Stimulated activated naive CD8-positive, alpha-beta T cell treated with anti-CD3 and anti-CD28 coated beads, Interleukin-15, Interleukin-2, amounts not matched to agents 100 U/mL and 50 U/mL, for 24 hours (primary cell): ENCODE measurements around the gene NAT8L.
A peak's percentile ranks its signal among the peaks of the same experiment; 100 is the strongest.

ENCODE experiments used
- ATAC-seq: fragments of 150-1000 bp; cut with Tn5 transposase; one replicate; pipeline ENCODE4 v1.10.0; 2021
- DNase-seq: peaks from one replicate; pipeline ENCODE4 v3.0.0; 2021

The NAT8L gene

GRCh38 chr4:2064276-2064991, 5.3 kb downstream of the NAT8L start:
- DNase-seq = no peak
- no peak for ATAC-seq

DNA sequence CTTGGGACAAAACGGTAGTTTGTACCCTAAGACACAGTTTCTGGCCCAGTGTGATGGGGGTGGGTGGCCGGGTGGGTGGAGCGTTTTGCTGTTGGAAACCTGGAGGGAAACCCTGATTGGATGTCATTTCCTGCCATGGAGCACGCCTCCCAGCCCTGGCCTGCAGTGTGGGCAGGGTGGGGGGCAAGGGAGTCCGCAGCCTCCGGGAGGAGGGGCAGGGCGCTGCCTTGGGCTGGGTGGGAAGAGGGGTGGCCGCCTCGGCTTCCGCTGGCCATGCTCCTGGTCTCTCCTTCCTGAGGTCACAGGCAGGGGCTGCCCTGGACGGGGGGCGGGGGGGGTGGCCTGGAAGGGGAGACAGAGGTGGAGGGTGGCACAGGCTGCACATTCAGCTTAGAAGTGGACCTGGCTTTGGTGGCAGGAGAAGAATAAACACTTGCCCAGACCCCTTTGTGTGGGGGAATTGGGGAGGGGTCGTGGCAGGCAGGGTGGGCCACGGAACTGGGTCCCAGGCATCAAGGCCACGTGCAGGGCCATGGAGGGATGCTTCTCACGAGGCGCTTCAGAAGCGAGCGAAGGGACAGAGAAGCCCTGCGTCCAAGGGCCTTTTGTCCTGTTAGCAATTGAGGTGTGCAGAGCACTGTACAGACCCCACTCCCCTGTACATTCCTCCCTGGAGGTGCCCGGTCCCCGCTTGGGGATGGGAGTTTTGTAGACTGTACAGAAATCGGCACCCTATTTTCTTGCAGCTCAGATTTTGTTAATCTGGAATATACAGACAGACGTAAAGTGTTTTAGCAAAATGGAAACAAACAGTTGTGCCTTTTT, 6.2 kb downstream of the NAT8L start:
- DNase-seq (peak; percentile 2), ATAC-seq (no peak)

DNA sequence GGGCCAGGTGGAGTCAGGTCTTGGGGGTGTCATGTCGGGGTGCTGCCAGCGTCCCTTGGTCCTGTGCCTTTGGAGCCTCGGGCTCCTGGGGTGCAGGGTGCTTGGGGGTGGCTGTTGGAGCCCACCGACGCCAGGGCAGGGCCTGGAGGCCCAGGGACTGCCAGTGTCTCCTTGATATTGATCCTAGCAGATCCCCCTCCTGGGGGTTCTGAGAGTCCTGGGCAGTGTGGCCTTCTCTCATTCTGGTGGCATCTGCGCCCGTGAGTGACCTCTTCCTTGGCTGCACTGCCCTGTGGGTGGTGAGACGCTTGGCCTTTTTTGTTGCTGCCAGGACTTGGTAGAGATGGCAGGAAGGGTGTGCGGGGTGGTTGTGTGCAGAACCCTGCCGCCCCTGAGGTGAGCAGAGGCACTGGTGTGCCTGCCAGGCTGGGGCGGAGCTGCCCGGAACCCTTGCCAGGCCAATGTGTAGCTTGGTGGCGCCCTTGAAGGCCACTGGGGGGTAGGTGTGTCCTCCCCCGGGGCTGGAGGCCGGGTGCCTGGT, 7.0 kb downstream of the NAT8L start:
- ATAC-seq (no peak), DNase-seq (no peak)

- ATAC-seq (no peak), DNase-seq (no peak)
These were observed 7.7 kb downstream of the NAT8L start for GRCh38 chr4:2066571-2067445.

DNA sequence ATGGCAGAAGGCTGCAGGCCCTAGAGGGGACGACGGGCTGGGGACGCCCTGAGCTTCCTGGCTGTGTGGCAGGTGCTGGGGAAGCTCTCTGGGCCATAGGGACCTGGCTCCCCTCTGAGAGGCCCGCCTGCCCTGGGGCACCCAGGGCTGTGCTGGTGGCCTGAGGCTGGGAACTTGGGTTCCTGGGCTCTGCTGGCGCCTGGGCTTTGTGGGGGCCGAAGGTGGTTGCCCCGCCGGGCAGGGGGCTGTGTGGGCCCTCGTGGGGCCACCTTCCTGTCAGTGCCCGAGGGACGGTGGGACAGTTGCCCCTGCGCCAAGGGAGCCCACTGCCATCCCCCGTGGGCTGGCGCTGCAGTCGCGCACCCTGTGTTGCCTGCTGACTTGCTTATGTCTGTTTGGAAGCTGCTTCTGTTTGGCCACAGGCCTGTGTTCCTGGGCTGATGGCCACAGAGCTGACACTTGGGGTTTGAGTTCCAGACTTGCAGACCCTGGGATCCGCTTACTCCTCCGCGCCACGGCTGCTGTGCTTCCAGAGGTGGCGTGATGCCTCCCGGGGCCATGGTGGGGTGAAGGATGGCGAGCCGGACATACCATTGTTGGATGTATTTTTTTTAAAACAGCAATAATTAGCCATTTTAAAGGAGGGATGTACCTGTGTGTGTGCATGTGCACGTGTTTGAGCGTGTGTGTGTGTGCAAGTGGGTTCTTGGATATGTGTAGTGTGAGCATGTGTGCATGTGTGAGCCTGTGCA, 8.5 kb downstream of the NAT8L start:
- DNase-seq (no peak), ATAC-seq (no peak)

DNA sequence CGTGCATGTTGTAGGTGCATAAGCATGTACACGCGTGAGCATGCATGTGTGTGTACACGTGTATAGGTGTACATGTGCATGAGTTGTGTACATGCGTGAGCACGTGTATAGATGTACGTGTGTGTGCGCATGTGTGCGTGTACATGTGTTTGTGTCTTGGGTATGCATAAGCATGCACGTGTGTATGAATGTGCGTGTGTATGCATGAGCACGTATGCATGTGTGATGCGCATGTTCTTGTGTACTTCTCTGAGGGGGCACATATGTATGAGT, 9.0 kb downstream of the NAT8L start:
- ATAC-seq = no peak
- no peak for DNase-seq

DNA sequence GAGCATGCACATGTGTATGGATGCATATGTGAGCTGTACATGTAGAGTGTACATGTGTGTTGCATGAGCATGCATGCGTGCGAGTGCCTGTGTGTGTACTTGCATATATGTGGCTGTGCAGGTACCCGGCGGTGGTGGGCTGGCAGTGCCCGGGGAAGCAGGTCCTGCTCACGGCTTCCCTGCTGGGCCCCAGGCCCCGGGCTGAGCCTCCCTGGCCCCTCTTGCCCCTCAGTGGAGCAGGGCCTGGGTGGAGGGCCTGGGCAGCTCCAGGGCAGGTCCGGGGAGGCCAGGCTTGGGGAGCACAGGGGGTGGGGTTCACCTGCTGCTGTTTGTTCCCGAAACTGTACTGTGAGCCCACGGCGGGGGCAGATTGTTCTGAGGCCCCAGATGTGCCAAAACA, 9.4 kb downstream of the NAT8L start:
- DNase-seq = no peak
- no peak for ATAC-seq

DNA sequence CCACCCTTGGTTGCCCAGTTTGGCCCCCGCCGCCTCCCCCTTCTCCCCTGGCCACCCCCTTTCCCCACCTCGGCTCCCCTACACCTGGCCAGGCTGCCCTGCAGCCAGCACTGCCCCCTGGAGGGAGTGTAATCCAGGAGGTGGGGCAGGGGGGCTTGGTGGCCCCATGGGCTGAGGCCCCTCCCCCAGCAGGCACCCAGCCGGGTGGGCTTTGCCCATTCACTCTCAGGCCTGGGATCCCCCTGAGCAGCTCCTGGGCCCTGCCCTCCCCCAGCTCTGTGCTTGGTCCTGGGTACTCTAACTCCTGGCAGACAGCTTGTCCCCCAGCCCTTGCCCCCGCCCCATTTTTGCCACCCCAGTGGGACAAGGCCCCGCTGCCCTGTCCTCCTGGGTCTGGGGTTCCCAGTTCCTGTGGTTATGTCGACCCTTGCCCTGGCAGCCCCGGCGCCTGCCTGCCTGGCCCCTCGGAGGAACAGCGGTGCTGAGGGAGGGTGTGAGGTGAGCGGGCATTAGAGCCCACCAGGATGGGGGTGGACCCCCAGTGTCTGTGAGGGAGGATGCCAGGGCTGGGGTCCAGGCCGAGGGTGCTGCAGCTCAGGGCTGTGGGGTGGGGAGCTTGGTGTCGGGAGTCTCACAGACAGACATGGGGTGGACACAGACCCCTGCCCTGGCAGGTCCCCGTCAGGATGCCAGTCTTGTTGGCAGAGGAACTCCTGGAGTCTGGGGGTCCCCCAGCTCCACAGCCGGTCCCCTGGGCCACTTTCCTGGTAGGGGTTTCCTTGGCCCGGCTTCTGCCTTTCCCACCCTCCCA, 10.2 kb downstream of the NAT8L start:
- DNase-seq = no peak
- no peak for ATAC-seq

GRCh38 chr4:2069986-2070385, 10.9 kb downstream of the NAT8L start:
- no peak for DNase-seq
- no peak for ATAC-seq

DNA sequence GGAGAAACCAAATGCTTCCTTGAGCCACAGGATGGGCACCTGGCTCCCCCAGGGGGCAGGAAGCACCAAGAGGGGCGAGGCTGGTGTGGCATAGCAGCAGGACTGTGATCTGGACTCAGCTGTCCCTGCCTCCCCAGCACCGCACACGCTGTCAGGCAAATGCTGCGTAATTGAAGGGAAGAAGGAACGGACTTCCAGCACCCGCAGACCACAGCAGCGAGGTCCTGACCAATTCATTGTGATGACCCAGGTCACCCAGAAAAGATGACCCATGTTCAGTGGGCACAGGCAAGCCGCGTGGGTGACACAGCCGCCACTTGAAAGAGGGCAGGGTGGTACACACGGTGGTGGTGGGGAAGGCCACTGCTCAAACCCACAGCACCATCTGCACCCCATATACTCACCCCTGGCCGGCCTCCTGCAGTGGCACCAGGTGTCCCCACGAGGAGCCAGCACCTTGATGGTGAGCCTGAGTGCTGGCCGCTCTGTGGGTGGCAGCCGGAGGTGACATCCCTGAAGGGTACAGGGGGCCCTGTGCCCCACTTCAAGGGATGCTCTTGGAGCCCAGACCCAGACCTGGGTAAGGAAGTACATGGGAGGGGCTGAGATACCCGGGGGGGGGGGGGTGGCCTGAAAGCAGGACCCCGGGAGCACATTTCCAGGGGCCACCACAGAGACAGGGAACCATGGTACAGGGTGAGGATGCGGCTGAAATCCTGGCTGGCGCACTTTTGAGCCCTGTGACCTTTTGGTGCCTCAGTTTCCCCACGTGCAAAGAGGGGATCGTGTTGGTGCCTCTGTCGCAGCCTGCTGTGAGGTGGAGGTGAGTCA, 11.5 kb downstream of the NAT8L start:
- ATAC-seq = no peak
- no peak for DNase-seq

- no peak for DNase-seq
- ATAC-seq = no peak
These were observed 12.3 kb downstream of the NAT8L start for GRCh38 chr4:2071252-2071911.

DNA sequence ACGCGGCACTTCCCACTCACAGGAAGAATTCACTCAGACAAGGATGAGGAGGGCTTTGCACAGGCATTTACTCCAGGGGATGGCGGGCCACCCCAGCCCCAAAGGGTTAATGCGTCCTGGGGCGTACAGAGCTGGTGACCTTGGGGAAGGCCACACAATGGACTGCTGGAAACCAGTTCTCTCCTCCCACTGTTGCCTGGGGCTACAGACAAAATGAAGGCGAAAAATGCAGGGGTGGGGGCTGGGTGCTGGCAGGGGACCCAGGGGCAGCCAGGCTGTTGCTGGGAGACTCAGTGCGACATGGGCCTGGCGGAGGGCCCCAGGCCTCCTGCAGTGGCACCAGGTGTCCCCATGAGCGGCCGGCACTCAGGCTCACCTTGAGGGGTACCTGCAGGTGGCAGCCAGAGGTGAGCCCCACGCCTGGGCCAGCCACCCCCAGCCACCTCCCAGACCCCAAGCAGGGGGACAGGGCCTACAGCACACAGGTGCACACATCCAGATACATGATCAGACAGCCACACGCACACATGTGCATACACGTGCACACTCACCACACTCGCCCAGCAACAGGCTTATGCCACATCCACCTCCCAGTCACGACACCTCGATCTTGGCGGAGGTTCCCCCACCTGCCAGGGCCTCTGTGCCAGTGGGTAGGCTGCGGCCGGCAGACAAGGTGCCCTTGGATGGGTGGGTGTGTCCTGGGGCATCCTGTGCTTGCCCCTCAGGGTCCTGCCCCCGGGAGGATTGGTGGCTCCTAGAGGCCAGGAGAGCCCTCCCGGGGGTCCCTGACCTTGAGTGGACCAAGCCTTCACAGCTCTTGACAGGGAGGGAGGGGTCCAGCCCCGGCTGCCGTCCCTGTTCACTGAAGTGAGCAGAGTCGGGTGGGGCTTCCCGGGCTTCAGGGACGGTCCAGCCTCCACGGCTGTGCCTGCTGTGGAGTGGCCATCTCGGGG, 13.1 kb downstream of the NAT8L start:
- no peak for DNase-seq
- no peak for ATAC-seq

DNA sequence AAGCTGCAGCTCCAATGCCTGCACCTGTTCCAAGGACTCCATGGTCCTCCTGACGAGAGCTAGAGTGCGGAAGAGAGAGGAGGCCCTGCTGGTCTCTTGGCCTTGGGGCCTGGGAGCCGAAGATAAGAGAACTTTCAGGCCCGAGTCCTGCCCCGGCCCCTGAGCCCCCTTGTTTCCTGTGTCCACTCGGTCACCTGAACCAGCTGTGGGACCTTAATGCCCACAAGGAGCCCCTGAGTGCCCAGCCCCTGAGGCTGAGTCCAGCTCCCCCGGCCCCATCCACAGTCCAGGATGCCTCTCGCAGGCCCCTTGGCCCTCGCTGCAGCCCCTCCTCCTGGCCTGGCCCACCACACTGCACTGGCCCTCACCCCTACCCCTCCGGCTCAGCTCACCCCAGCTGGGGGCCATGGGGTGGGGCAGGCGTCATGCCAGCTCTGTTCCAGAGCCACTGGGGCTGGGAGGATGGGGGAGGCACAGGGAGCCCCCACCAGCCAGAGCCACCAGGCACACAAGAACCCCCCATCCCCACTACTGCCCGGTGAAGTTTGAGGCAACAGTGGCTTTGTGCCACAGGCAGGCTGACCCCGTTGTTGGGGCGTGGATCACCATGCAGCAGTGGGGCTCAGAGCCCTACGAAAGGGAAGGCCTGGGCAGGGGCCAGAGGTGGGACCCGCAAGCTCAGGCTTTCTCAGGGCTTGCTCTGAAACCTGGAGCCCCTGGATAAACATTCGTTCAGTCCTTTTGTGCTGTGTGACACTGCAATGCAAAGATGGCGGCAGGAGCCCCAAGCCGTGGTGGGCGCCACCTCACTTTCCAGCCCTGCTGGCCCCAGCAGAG, 14.1 kb downstream of the NAT8L start:
- ATAC-seq (no peak), DNase-seq (no peak)

- no peak for DNase-seq
- ATAC-seq = no peak
These were observed 14.8 kb downstream of the NAT8L start for GRCh38 chr4:2073808-2074481.

- DNase-seq (no peak), ATAC-seq (no peak)
These were observed 15.5 kb downstream of the NAT8L start for GRCh38 chr4:2074588-2074987.

DNA sequence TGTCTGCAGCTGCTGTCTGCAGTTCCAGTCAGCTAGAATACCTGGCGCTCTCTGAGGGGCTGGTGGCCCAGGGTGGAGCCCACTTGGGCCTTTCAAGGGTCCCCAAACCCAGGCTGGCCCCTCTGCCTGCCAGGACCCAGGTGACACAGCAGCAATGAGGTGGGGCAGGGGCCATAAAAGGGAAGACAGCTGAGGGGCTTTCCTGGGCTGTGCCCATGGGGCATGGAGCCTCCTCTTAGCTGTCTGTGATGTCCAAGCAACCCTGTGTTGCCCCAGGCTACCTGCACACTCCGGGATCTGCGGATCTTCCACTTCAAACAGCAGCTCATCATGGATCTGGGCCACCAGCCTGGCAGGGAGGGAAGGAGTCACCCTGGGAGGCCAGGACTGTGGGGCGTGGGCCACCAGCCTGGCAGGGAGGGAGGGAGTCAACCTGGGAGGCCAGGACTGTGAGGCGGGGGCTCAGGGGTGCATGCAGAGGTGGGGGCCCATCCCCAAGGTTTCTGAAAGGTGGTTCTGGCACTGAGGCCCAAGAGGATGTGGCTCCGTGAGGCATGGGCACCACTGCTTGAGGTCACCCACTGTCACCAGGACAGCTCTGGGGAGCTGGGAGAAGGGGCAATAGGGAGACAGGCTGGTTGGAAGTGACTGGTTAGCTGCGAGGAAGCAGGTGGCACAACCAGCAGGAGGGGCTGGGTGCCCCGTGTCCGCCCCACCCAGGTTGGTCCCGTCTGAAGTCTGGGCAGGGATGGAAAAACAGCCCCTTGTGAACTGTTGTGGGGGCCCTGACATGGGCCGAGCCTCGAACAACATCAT, 16.3 kb downstream of the NAT8L start:
- ATAC-seq (no peak), DNase-seq (no peak)
